ENCODE results near the gene CHDH. TPM values are rescaled to one million over a fixed set of nuclear protein-coding genes. Genes with fewer than 3 reads are reported as not detected.

CHDH gene
- total RNA-seq, 6 experiments from 2014 or later = not detected

DNA sequence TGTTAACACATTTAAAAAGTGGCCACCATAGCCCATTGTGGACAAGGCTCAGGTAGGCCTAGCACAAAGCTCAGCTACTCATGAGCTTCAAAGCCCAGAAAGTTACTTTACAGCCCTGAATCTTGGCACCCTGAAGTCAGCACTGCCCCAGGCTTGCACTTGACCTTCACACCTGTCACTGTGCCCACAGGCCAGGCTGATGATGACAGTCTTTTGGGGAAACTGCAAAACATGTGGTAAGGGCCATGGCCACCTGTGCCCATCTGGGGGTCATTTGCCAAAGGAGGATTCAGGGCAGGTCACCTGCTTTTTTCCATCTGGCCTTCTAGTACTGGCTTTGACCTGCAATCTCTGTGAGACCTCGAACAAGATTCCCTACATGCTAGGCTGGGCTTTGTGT, 11.0 kb downstream of the CHDH start:
- DNase-seq = no peak
- H3K4me1 Mint-ChIP-seq (ENCODE audit: low read depth) = no peaks in the 10 kb centered on the region
- no peaks in the 10 kb centered on the region for H3K36me3 Mint-ChIP-seq (ENCODE audit: low read depth)
- no peak overlapping the region for H3K4me3 Mint-ChIP-seq
- H3K9me3 Mint-ChIP-seq = no peaks in the 10 kb centered on the region
- peaks cover 6% of the 10 kb centered on the region for H3K27me3 Mint-ChIP-seq (ENCODE audit: insufficient read depth)
- TF ChIP-seq, protein P1, sequence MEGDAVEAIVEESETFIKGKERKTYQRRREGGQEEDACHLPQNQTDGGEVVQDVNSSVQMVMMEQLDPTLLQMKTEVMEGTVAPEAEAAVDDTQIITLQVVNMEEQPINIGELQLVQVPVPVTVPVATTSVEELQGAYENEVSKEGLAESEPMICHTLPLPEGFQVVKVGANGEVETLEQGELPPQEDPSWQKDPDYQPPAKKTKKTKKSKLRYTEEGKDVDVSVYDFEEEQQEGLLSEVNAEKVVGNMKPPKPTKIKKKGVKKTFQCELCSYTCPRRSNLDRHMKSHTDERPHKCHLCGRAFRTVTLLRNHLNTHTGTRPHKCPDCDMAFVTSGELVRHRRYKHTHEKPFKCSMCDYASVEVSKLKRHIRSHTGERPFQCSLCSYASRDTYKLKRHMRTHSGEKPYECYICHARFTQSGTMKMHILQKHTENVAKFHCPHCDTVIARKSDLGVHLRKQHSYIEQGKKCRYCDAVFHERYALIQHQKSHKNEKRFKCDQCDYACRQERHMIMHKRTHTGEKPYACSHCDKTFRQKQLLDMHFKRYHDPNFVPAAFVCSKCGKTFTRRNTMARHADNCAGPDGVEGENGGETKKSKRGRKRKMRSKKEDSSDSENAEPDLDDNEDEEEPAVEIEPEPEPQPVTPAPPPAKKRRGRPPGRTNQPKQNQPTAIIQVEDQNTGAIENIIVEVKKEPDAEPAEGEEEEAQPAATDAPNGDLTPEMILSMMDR (IDR thresholded peaks at IDR 0.05) = no peak
- no peak overlapping the region for H3K27ac Mint-ChIP-seq

- Mint-ChIP-seq H3K27ac (no peak overlapping the region), H3K27me3 (ENCODE audit: insufficient read depth) (peaks cover 9% of the 10 kb centered on the region), H3K4me1 (ENCODE audit: low read depth) (no peaks in the 10 kb centered on the region), H3K9me3 (no peaks in the 10 kb centered on the region), H3K4me3 (no peak overlapping the region), H3K36me3 (ENCODE audit: low read depth) (no peaks in the 10 kb centered on the region)
- TF ChIP-seq, protein P1 (IDR thresholded peaks at IDR 0.05) = no peak
- no peak for DNase-seq
Observed at GRCh38 chr3:53834429-53835095, 11.7 kb downstream of the CHDH start.

GRCh38 chr3:53833700-53834099, 12.5 kb downstream of the CHDH start:
- no peaks in the 10 kb centered on the region for H3K36me3 Mint-ChIP-seq (ENCODE audit: low read depth)

GRCh38 chr3:53833053-53833645, 13.1 kb downstream of the CHDH start:
- peaks cover 6% of the 10 kb centered on the region; the same call in 1 of the 2 replicates for H3K27me3 Mint-ChIP-seq (ENCODE audit: insufficient read depth)
- no peaks in the 10 kb centered on the region for H3K36me3 Mint-ChIP-seq (ENCODE audit: low read depth)
- H3K4me1 Mint-ChIP-seq (ENCODE audit: low read depth) = no peaks in the 10 kb centered on the region
- H3K9me3 Mint-ChIP-seq = no peaks in the 10 kb centered on the region
- no peak overlapping the region for H3K27ac Mint-ChIP-seq
- DNase-seq = no peak
- TF ChIP-seq, protein P1 (IDR thresholded peaks at IDR 0.05) = no peak
- no peak overlapping the region for H3K4me3 Mint-ChIP-seq

More at GRCh38 chr3:53833700-53834099, 12.5 kb downstream of the CHDH start:
- no peak overlapping the region for H3K27ac Mint-ChIP-seq
- H3K4me1 Mint-ChIP-seq (ENCODE audit: low read depth) = no peaks in the 10 kb centered on the region
- H3K4me3 Mint-ChIP-seq = no peak overlapping the region
- TF ChIP-seq, protein P1 (IDR thresholded peaks at IDR 0.05) = no peak
- DNase-seq = no peak
- peaks cover 6% of the 10 kb centered on the region; the same call in 1 of the 2 replicates for H3K27me3 Mint-ChIP-seq (ENCODE audit: insufficient read depth)
- H3K9me3 Mint-ChIP-seq = no peaks in the 10 kb centered on the region

DNA sequence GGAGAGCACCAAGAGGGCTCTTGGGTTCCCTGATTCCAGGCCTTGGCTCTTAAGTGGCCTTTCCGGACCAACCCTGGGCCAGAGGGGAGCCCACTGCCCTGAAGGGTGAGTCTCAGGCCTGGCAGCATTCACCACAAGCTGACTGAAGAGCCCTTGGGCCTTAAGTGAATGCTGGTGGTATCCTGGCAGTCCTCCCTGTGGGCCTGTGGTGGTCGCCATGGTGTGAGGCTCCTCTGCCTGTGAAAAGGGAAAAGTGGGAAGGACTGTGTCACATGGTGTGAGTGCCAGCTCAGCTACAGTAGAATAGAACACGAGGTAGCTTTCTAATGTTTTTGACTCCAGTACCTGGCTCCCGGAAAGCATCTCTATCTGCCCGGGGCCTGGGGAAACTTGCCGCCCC, 15.3 kb downstream of the CHDH start:
- Mint-ChIP-seq H3K9me3 (no peaks in the 10 kb centered on the region), H3K4me3 (no peak overlapping the region), H3K27ac (no peak overlapping the region), H3K27me3 (ENCODE audit: insufficient read depth) (peaks cover 11% of the 10 kb centered on the region), H3K36me3 (ENCODE audit: low read depth) (no peaks in the 10 kb centered on the region), H3K4me1 (ENCODE audit: low read depth) (no peaks in the 10 kb centered on the region)
- no peak for DNase-seq
- TF ChIP-seq, protein P1 (IDR thresholded peaks at IDR 0.05) = no peak

All from HFFc6 (cell line).